GM21576 (cell line): ENCODE measurements around the gene UNC119B.
A peak's percentile ranks its signal among the peaks of the same experiment; 100 is the strongest.
"Not testable (repeated sequence)": the region's sequence is repeated elsewhere in the genome, so short reads cannot be mapped to it uniquely, and the experiment has no call there.

Experiments used
- ATAC-seq: cut with Tn5 transposase; IDR thresholded peaks from one replicate; pipeline ENCODE4 v1.9.1; 2021; ENCODE audit warnings: mild to moderate bottlenecking, moderate library complexity; ENCODE audit not compliant: unreplicated experiment

The UNC119B gene

GRCh38 chr12:120710031-120710804, at the start of gene UNC119B:
Gene UNC119B (plus strand): TSS chr12:120710458. CDS start chr12:120710475, 17 bp downstream.
- ATAC-seq = peak; percentile 63

DNA sequence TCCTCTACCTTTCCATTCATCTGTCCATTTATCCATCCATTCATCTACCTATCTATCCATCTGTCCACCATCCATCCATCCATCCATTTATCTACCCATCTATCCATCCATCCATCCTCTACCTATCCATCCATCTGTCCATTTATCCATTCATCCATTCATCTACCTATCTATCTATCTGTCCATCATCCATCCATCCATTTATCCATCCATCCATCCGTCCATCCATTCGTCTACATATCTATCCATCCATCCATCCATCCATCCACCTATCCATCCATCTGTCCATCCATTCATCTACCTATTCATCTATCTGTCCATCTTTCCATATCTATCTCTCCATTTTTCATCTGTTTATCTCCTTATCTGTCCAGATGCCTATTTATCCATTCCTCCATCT, 48.8 kb upstream of the UNC119B start:
- no peak for ATAC-seq

DNA sequence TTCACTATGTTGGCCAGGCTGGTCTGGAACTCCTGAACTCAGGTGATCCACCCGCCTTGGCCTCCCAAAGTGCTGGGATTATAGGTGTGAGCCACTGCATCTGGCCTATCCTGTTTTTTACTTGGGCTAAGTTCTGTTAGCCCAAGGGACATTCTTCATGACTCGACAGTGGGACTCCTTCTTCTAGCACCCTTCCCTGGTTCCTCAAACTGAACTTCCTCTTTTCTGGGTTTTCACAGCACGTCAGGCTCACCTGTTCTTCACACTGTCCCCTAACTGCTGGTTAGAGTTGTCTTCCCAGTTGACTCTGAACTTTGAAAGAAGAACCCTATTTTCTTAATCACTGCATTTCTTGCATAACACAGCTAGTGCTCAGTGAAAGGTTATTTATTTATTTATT, 47.4 kb upstream of the UNC119B start:
- no peak for ATAC-seq

GRCh38 chr12:120663741-120664140, 46.5 kb upstream of the UNC119B start:
- ATAC-seq = no peak

GRCh38 chr12:120666571-120667390, 43.5 kb upstream of the UNC119B start:
- ATAC-seq = no peak

- ATAC-seq = no peak
Measured at GRCh38 chr12:120668091-120668867, 42.0 kb upstream of the UNC119B start.

GRCh38 chr12:120668868-120669840, 41.1 kb upstream of the UNC119B start:
- peak; percentile 57 for ATAC-seq

- ATAC-seq = not testable (repeated sequence)
Measured at GRCh38 chr12:120670237-120670636, 40.0 kb upstream of the UNC119B start.

- no peak for ATAC-seq
Measured at GRCh38 chr12:120670667-120671066, 39.6 kb upstream of the UNC119B start.

GRCh38 chr12:120674097-120674636, 36.1 kb upstream of the UNC119B start:
- ATAC-seq = no peak

GRCh38 chr12:120677765-120678473, 32.3 kb upstream of the UNC119B start:
- peak; percentile 58 for ATAC-seq

DNA sequence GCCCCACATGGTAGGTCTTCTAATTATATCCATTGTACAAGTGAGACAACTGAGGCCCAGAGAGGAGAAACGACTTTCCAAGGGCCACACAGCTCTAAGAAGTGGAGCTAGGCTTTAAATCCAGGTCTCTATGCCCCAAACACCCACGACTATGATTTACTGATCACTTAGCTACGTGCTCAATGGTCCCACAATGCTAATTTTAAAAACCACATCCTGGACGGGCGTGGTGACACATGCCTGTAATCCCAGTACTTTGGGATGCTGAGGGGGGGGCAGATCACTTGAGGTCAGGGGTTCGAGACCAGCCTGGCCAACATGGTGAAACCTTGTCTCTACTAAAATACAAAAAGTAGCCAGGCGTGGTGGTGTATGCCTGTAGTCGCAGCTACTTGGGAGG, 31.7 kb upstream of the UNC119B start:
- ATAC-seq = no peak

- no peak for ATAC-seq
Measured at GRCh38 chr12:120680165-120680738, 30.0 kb upstream of the UNC119B start.

GRCh38 chr12:120684523-120684932, 25.7 kb upstream of the UNC119B start:
- ATAC-seq = no peak

DNA sequence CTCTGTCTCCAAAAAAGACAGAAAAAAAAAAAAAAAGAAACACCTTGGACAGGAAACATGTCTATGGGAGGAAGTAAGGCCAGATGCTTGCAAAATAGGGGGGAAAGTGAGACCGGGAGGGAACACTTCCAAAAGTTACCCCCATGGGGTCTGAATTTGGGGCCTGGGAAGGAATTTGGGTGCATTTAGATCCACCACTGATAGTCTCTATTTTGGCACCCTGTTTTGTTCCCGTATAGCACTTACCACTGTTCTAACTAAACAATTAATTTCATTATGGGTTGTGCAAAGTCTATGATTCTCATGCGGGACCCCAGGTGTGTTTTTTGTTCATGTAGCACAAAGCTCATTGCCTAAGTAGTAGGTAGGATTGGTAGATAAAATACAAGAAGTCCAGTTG, 24.7 kb upstream of the UNC119B start:
- no peak for ATAC-seq

DNA sequence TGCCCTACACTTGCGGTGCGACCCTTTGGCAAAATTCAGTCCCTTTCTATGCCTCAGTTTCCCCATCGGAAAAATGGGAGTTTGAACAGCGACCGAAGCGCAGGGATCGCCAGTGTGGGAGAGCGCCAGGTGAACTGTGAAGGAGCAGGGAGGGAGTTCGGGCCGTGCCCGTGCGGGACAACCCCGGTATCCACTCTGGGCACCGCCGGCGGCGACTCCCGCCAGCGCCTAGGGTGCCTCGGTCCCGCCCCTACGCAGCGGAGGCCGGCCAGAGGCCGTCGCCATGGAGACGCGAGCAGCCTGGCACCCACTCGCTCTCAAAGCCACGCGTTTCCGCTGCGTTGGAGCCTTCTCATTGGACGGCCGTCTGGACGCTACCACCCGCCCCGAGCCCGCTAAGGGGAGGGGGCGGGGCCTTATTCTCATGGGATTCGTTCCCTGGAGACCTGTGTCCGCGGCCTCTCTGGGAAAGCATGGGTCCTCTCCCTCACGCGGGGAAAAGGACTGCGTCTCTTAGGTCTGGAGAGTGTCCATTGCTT, 24.0 kb upstream of the UNC119B start:
- peak; percentile 66 for ATAC-seq

DNA sequence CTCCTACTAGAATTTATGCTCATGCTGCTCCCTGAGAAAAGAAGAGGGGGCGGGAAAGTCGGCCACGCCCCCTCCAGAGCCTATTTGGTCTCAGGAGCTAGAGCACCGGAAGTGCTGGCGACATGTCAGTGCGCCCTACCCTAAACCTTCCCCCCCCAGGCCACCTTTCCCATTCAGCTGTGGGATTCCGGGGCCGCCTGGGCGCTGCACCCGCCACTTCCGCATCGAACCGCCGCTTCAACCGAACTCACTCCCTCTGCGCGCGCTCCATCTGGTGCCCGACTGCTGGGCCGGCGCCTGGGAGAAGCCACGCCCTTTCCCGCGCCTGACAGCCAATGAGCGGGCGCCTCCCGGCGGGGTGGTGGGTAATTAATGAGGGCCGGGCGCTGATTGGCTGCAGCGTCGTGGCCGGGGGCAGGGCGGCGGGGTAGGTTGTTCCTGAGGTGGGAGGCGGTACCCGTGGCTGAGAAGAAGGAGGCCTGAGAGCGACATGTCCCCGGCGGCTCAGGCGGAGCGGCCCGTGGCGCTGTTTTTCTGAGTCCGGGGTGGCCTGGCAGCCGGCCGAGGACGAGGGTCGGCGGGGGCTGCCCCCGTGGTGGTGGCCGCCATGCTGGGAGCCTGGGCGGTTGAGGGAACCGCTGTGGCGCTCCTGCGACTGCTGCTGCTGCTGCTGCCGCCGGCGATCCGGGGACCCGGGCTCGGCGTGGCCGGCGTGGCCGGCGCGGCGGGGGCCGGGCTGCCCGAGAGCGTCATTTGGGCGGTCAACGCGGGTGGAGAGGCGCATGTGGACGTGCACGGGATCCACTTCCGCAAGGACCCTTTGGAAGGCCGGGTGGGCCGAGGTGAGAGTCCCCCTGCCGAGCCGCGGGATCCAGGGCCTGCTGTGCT, 23.3 kb upstream of the UNC119B start, which contains the start of gene MLEC:
MLEC (plus strand) TSS at position 460 of the 888 bp plus-strand sequence; CDS start at position 608, 148 bp downstream.
- ATAC-seq = peak; percentile 59
